Thoracic aorta (tissue), 2 donors: ENCODE data around the gene THRSP. TPM values are rescaled to one million over a fixed set of nuclear protein-coding genes. Genes with fewer than 3 reads are reported as not detected.
"Not testable (repeated sequence)": the region's sequence is repeated elsewhere in the genome, so short reads cannot be mapped to it uniquely, and the experiment has no call there.

ENCODE experiments used
- ATAC-seq: fragments of 150-250 bp; one replicate; pipeline ENCODE4 v1.8.0; 2017; ENCODE audit warnings: low read depth; ENCODE audit not compliant: insufficient number of reproducible peaks, low FRiP score
- DNase-seq: peaks from one replicate; pipeline ENCODE4 v3.0.0-alpha.2; 2020; ENCODE audit warnings: low spot score
- H3K27ac ChIP-seq, 2 donors: fragments of 200-600 bp; sonication (generic); 1 replicate in 1 of 2; 2 replicates in 1 of 2; pipeline ENCODE4 v1.5.1; 2016; ENCODE audit warnings: mild to moderate bottlenecking in 2 of 2, moderate library complexity in 2 of 2
- H3K27me3 ChIP-seq: fragments of 200-600 bp; sonication (generic); replicated peaks from 2 replicates; pipeline ENCODE4 v1.6.0; 2016; ENCODE audit warnings: mild to moderate bottlenecking; ENCODE audit not compliant: insufficient read depth
- H3K36me3 ChIP-seq: fragments of 200-600 bp; sonication (generic); one replicate; pipeline ENCODE4 v1.5.1; 2016
- H3K4me1 ChIP-seq, 2 donors: fragments of 200-600 bp; sonication (generic); 1 replicate in 1 of 2; 2 replicates in 1 of 2; pipeline versions ENCODE4 v1.5.1 to v1.6.0; 2016; ENCODE audit warnings: low read depth in 2 of 2, mild to moderate bottlenecking in 1 of 2; ENCODE audit not compliant: control insufficient read depth in 1 of 2
- H3K4me3 ChIP-seq: fragments of 200-600 bp; sonication (generic); 2 replicates; pipeline ENCODE4 v1.5.1; 2016; ENCODE audit warnings: mild to moderate bottlenecking
- H3K9me3 ChIP-seq: fragments of 200-600 bp; sonication (generic); 2 replicates; pipeline ENCODE4 v1.5.1; 2016
- total RNA-seq, 2 donors: library from RNA; depleted of rRNA; stranded (reverse); fragments of >200 nt; gene quantifications; one replicate each; pipeline versions ENCODE4 v1.1.0 to v1.2.3, GENCODE V29; 2016
- TF ChIP-seq, protein P1 (sequence below): fragments of 200-600 bp; sonication (generic); IDR thresholded peaks from one replicate; pipeline ENCODE4 v1.5.1; 2019; ENCODE audit warnings: antibody characterized with exemption

Gene THRSP
- total RNA-seq, 2 donors from 2014 or later, result 0.56 TPM; not detected in 1

DNA sequence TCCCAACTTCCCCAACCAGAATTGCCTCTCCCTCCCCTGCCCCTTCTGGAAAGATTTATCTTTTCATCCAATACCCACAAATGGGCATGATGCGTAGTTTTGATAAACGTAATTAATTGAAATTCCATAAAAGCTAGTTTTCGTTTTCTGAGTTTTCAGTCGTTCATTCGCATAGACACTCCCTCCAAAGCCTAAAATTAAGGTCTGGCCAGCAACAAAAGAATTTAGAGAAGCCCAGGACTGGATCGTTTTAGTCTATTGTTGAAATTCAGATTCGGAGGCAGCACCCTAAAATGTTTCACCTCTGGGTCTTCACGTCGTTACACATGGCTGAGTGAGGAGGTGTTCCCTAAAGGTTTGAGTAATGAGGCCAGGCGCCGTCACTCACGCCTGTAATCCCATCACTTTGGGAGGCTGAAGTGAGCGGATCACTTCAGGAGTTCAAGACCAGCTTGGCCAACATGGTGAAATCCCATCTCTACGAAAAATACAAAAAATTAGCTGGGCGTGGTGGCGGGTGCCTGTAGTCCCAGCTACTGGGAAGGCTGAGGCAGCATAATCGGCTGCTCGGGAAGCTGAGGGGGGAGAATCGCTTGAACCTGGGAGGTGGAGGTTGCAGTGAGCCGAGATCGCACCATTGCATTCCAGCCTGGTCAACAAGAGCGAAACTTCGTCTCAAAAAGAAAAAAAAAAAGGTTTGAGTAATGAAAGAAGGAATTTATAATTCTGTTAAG is 16.6 kb downstream of the THRSP start:
- Histone ChIP-seq H3K27ac (peak overlapping the region; percentile 83 to 85), H3K4me1 (peaks cover 25 to 43% of the 10 kb centered on the region in 2 donors), H3K36me3 (no peaks in the 10 kb centered on the region), H3K27me3 (no peaks in the 10 kb centered on the region), H3K9me3 (no peaks in the 10 kb centered on the region), H3K4me3 (peak overlapping the region; percentile 93)
- TF ChIP-seq, protein P1, sequence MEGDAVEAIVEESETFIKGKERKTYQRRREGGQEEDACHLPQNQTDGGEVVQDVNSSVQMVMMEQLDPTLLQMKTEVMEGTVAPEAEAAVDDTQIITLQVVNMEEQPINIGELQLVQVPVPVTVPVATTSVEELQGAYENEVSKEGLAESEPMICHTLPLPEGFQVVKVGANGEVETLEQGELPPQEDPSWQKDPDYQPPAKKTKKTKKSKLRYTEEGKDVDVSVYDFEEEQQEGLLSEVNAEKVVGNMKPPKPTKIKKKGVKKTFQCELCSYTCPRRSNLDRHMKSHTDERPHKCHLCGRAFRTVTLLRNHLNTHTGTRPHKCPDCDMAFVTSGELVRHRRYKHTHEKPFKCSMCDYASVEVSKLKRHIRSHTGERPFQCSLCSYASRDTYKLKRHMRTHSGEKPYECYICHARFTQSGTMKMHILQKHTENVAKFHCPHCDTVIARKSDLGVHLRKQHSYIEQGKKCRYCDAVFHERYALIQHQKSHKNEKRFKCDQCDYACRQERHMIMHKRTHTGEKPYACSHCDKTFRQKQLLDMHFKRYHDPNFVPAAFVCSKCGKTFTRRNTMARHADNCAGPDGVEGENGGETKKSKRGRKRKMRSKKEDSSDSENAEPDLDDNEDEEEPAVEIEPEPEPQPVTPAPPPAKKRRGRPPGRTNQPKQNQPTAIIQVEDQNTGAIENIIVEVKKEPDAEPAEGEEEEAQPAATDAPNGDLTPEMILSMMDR, result no peak
- no peak for DNase-seq
- ATAC-seq, result no peak

DNA sequence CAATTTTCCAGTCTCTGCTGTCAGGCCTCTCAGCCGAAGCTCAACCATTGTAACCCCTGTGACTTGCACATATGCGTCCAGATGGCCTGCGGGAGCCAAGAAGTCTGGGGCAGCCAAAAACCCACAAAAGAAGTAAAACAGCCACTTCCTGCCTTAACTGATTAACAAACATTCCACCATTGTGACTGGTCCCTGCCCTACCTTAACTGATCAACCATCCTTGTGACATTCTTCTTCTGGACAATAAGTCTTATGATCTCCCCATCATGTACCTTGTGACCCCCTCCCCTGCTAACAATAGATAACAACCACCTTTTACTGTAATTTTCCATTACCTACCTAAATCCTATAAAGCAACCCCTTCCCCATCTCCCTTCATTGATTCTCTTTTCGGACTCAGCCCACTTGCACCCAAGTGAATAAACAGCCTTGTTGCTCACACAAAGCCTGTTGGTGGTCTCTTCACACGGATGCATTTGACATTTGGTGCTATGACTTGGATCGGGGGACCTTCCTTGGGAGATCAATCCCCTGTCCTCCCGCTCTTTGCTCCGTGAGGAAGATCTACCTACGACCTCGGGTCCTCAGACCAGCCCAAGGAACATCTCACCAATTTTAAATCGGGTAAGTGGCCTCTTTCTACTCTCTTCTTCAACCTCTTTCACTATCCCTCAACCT is 17.3 kb downstream of the THRSP start:
- DNase-seq, result no peak
- Histone ChIP-seq H3K36me3 (no peaks in the 10 kb centered on the region), H3K4me1 (peaks cover 25 to 36% of the 10 kb centered on the region in 2 donors), H3K27ac (peak overlapping the region in 1 of 2 donors; percentile 85), H3K27me3 (no peaks in the 10 kb centered on the region), H3K9me3 (no peaks in the 10 kb centered on the region), H3K4me3 (peak overlapping the region; percentile 93)
- ATAC-seq, result no peak
- TF ChIP-seq, protein P1, result no peak

DNA sequence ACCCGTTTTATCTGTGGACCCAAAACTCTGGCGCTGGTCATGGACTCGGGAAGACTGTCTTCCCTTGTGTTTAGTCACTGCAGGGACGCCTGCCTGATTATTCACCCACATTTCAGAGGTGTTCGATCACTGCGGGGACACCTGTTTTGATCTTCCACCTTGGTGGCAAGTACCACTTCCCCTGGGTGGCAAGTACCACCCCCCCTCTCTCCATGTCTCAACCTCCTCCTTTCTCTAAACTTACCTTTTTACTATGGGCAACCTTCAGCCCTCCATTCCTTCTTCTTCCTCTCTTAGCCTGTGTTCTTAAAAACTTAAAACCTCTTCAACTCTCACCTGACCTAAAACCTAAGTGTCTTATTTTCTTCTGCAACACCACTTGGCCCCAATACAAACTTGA is 17.9 kb downstream of the THRSP start:
- Histone ChIP-seq H3K36me3 (no peaks in the 10 kb centered on the region), H3K9me3 (no peaks in the 10 kb centered on the region), H3K27ac (no peak overlapping the region), H3K4me3 (no peak overlapping the region), H3K4me1 (peaks cover 25 to 30% of the 10 kb centered on the region in 2 donors), H3K27me3 (no peaks in the 10 kb centered on the region)
- no peak for DNase-seq
- TF ChIP-seq, protein P1, result no peak
- ATAC-seq, result no peak

DNA sequence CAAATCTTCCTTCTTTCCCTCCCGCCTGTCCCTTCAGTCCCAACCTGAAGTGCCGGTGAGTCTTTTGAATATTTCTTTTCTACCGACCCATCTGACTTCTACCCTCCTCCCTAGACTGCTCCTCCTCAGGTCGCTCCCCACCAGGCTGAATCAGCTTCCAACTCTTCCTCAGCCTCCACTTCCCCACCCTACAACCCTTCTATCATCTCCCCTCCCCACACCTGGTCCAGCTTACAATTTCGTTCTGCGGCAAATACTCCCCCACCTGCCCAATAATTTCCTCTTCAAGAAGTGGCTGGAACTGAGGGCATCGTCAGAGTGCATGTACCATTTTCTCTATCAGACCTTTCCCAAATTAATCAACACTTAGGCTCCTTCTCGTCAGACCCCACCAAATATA is 18.5 kb downstream of the THRSP start:
- DNase-seq (no peak), ATAC-seq (no peak)
- peaks cover 20 to 24% of the 10 kb centered on the region in 2 donors for H3K4me1 ChIP-seq
- H3K36me3 ChIP-seq, result no peaks in the 10 kb centered on the region
- H3K27ac ChIP-seq, result no peak overlapping the region
- H3K9me3 ChIP-seq, result no peaks in the 10 kb centered on the region
- H3K27me3 ChIP-seq, result no peaks in the 10 kb centered on the region
- TF ChIP-seq, protein P1, result no peak
- no peak overlapping the region for H3K4me3 ChIP-seq

DNA sequence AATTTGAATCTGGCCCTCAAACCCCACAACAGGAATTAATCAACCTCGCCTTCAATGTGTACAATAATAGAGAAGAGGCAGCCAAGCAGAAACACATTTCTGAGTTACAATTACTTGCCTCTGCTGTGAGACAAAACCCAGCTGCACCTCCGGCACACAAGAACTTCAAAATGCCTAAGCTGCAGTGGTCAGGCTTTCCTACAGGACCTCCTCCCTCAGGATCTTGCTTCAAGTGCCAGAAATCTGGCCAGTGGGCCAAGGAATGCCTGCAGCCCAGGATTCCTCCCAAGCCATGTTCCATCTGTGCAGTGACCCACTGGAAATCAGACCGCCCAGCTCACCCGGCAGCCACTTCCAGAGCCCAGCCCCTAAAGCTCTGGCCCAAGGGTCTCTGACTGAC is 19.4 kb downstream of the THRSP start:
- TF ChIP-seq, protein P1, result no peak
- Histone ChIP-seq H3K36me3 (no peaks in the 10 kb centered on the region), H3K4me3 (no peak overlapping the region), H3K4me1 (peaks cover 11 to 15% of the 10 kb centered on the region in 2 donors), H3K9me3 (no peaks in the 10 kb centered on the region), H3K27ac (no peak overlapping the region), H3K27me3 (no peaks in the 10 kb centered on the region)
- no peak for DNase-seq
- no peak for ATAC-seq

DNA sequence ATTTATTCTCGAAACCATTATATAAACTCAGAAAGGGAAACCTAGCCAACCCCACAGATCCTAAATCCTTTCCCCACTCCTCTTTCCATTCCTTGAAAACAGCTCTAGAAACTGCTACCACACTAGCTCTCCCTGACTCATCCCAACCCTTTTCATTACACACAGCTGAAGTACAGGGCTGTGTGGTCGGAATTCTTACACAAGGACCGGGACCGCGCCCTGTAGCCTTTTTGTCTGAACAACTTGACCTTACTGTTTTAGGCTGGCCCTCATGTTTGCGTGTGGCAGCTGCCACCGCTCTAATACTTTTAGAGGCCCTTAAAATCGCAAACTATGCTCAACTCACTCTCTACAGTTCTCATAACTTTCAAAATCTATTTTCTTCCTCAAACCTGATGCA is 20.8 kb downstream of the THRSP start:
- H3K27ac ChIP-seq, H3K4me1 ChIP-seq, H3K4me3 ChIP-seq, H3K36me3 ChIP-seq, DNase-seq, H3K27me3 ChIP-seq, H3K9me3 ChIP-seq, ATAC-seq: not testable (repeated sequence)
